Measurements from ENCODE around the gene HYOU1.
A peak's percentile ranks its signal among the peaks of the same experiment; 100 is the strongest.
"Not testable (repeated sequence)": the region's sequence is repeated elsewhere in the genome, so short reads cannot be mapped to it uniquely, and the experiment has no call there.

HYOU1 gene

GRCh38 chr11:119084663-119085436 lies 27.8 kb upstream of the HYOU1 start, which contains the start of gene HMBS:
Gene HMBS (plus strand): TSS chr11:119084881. CDS start chr11:119085034, 153 bp downstream.
- peak; percentile 93 for DNase-seq

DNA sequence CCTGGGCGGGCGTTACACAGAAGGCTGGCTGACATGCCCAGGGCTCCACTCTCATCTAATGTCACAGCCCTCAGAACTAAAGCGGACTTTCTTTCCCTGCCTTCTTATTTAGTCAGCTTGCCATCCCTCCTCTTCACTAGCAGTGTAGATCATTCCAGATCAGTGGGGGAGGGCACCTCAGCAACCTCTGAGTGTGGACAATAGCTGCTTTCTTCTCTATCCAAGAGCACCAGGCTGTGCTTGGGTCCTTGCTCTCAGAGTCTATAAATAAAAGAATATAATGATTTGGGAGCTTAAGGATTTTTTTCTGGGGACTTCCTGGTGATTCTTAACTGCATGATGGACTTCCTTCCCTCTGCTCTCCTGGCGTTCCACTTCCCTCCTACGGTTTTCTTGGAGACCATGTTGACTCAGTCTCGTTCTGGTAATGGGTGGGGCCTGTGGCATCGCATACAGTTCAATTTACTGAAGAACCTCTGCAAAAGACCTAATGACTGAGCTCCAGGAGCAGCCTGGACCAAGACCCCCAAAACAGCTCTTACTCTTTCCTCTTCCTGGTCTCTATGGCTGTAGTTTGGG lies 24.8 kb upstream of the HYOU1 start:
- DNase-seq = no peak

GRCh38 chr11:119078675-119079420 lies 21.8 kb upstream of the HYOU1 start:
- no peak for DNase-seq

- no peak for DNase-seq
Measured at GRCh38 chr11:119077839-119078238, 20.8 kb upstream of the HYOU1 start.

GRCh38 chr11:119067371-119068222 lies 10.6 kb upstream of the HYOU1 start, which contains the start of gene VPS11:
Gene VPS11 (plus strand): TSS chr11:119067818. CDS start chr11:119067824, 6 bp downstream.
- peak; percentile 98 for DNase-seq

GRCh38 chr11:119065369-119065768 lies 8.4 kb upstream of the HYOU1 start:
- DNase-seq = peak; percentile 48

GRCh38 chr11:119062779-119063178 lies 5.8 kb upstream of the HYOU1 start:
- DNase-seq = no peak

- no peak for DNase-seq
Measured at GRCh38 chr11:119061256-119061655, 4.3 kb upstream of the HYOU1 start.

- not testable (repeated sequence) for DNase-seq
Measured at GRCh38 chr11:119059128-119059527, 2.1 kb upstream of the HYOU1 start.

DNA sequence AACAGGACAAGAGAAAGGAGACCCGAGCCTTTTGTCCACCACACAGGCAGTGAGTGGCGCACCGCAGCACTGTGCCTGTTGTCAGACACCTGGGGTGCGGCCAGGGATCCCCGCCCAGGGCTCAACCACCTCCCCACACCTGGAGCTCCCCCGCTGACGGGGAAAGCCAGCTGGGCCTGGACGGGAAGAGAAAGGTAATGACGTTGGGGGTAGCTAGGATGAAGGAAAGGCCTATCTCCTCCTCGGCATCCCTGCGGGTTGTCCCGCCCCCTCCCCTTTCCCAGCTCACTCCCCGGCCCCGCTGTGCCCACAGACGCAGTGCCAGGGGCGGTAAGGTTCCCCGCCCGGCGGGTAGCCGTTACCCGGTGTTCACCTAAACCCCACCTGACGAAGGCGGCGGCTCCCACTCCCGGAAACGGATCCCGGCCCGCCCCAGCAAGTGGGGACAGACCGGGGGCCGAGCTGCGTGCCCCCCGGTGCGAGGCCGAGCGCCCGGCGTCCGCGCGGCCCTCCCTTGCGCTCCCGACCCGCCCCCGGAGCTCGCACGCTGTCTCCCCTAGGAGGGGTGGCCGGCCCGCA lies 495 bp downstream of the HYOU1 start:
- peak; percentile 58 for DNase-seq

- DNase-seq = no peak
Measured at GRCh38 chr11:119055901-119056300, 1.1 kb downstream of the HYOU1 start.

DNA sequence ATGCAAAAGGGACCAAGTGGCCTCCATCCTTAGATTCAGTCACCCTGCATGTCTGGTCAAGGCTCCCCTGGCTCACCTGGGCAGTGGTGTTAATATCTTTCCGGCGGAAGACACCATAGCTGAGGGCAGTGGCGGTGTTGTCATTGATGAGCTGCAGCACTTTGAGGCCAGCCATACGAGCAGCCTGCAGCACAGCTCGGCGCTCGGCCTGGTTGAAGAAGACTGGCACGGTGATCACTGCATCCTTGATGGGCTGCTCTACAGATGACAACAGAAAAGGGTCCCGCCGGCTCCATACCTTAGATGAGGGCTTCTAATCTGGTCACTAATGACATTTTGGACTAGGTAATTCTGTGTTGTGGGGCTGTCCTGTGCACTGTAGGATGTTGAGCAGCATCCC lies 2.6 kb downstream of the HYOU1 start:
- no peak for DNase-seq

DNA sequence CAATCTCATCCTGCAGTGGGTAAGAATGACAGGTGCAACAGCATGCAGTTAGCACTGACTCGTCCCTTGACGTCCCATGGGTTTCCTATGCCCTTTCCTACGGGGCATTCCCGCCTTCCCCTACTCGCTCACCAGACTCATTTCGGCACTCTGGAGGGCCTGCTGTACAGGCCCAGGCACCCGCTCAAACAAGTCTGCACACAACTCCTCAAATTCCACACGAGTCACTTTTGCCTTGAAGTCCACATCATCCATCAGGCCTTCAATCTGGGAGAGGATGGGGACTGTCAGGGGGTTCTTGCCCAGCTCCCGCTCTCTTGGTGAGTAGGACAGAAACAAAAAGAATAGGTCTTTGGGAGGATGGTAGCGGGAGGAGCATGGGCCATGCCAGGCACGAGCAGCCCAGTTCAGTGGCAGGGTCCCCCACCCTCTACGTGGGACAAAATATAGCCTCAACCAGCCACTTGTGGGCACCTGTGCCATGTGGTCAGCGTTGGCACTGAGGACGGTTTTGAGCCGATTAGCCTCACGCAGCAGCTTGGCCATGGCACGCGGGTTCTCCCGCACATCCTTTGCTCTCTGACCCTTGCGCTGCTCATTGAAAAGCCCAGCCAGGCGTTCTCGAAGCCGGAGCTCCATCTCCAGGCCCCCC lies 4.7 kb downstream of the HYOU1 start:
- DNase-seq = no peak

- DNase-seq = no peak
Measured at GRCh38 chr11:119051440-119052162, 5.4 kb downstream of the HYOU1 start.

GRCh38 chr11:119049081-119049480 lies 7.9 kb downstream of the HYOU1 start:
- no peak for DNase-seq

DNA sequence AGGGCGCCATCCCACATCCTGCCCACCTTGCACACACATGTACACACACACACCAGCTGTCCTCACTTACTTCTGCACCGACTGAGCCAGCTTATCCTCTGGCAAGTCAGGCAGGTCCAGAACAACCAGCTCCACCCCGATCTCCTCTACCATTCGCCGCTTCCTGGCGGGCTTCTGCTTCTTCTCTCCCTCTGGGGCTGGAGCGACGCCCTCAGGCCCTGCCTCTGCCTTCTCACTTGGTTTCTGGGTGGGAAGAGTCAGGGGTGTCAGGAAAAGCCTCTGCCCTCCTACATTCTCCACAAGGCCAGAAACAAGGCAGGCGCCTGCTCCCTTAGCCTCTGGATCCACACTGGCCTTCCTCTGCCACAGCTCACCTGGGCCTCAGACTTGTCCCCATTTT lies 8.4 kb downstream of the HYOU1 start:
- DNase-seq = no peak

DNA sequence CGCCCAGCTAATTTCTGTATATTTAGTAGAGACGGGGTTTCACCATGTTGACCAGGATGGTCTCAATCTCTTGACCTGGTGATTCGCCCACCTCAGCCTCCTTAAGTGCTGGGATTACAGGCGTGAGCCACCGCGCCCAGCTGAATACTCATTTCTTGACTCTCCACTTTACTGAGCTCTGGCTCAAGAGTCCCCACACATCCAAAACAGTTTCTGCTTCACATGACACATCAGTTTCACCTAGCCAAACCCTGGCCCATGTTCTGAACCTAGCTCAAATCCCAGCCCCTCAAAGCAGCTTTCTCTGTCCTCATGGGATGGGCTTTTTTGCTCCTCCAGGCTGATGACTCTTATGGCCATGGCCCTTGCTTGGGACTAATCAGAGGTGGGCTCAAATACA lies 9.8 kb downstream of the HYOU1 start:
- DNase-seq = no peak

DNA sequence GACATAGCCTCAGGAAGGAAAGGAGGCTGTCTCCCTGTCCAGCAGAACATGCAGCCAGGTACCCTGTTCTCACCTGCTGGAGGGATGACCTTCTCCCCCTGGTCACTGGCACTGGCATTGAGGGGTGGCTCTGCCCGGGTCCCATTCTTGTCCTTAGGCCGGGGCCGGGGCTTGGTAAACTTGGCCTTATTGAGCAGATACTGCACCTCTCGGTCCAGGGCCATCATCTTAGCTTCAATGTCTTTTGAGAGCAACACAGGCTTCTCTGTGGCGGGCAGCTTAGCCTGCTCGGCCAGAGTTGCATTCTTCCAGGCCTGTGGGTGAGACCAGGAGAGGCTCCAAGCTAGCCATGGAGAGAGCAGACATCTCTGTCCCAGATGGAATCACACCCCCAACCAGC lies 10.5 kb downstream of the HYOU1 start:
- DNase-seq = no peak

DNA sequence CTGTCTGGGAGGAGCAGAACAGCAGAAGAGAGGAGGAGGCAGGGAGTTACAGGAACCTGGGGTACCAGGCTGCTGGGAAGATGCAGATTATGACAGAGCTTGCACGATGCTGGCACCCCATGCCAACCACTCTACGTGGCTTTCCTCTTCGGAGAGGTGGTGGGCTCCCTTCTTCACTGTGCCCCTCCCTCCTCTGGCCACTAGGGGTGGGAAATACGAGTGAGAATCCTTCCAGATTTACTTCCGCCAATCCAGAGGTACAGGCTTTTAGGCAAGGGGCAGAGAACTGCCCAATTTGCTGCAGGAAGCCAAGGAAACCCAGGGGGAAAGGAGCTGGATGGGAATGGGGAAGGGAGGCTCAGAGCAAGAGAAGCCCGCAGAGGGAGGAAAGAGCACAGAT lies 12.3 kb downstream of the HYOU1 start:
- no peak for DNase-seq

DNA sequence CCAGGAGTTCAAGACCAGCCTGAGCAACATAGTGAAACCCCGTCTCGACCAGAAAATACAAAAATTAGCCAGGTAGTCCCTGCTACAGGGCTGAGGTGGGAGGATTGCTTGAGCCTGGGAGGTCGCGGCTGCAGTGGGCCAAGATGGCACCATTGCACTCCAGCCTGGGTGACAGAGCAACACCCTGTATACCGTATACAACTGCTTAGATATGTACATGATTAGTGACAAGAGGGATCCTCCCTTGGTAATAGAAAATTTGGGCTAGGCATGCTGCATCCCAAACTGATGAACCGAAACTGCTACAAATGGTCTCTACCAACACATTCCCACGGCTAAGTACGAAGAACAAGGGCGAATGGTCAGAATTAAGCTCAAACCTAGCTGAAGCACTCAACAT lies 14.1 kb downstream of the HYOU1 start:
- no peak for DNase-seq
